GM18870 (cell line): ENCODE results near the gene CUL9.

Experiments
- ATAC-seq: cut with Tn5 transposase; IDR thresholded peaks from one replicate; pipeline ENCODE4 v1.9.1; 2021; ENCODE audit warnings: moderate library complexity; ENCODE audit not compliant: unreplicated experiment

The CUL9 gene

DNA sequence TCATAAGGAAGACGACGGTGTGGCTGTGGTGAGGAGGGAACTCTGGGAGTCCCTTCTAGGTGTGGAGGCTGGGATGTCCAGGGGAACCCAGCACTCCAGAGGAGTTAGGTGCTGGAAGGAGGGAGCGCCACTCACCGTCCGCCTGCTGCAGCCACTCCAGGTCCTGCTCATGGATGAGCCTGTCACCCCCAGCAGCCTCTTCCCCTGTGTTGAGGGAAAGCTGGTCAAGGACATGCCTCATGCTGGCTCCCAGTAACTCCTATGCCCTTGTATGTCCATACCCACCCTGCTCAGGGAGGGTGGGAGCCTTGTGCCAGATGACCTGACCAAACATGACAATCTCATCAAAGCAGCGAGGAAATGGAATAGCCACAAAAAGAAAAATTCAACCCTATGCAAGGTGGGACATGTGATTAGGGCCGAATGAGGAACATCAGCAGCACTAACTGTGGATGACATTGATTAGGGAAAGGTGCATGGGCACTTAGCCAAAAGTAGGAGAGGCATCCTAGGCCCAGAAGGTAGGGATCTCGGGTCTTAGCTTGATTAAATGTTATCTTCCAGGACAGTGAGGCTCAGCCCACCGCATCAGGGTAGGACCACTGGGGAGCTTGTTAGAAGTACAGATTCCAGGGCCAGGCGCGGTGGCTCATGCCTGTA is 44.3 kb downstream of the CUL9 start:
- ATAC-seq, result no peak

DNA sequence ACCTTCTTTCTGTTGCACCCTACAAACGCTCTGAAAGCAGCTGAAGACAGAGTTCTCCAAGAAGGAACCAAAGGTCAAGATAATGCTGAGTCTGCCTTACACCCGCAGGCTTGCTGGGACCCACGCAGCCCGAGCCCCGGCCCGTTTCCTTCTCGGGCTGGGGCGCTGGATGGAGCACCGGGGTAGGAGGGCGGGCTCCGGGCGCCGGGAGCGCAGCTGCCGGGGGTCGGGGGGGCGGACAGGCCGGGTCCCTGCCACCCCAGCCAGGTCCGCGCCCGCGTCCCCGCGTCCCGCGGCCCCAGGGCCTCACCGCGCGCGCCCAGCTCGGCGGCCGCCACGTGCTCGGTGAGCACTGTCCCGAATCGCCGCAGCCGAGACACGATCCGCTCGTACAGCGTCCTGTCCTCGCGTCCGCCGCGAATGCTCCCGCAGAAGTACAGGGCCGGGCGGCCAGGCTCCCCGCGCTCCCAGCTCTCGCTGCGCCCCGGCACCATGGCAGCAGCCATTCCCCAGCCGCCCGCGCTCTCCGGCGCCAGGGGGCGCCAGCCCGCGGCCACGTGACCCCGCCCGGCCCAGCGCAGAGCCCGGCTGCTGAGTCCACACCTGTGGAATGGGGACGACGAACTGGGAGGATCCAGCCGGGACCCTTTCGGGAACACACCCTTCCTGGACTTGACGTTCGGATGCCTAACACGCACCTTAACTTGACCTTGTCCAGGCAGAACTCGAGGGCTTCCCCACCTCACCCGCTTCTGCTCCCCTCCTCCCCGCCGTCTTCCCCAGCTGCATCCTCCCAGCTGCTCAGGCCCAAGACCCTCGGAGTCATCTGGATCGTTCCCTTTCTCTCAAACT is 47.2 kb downstream of the CUL9 start, which contains the start of gene DNPH1:
DNPH1 (minus strand) TSS at position 531 of the 852 bp plus-strand sequence; CDS start at position 506, 25 bp downstream.
- ATAC-seq, result peak; percentile 59

DNA sequence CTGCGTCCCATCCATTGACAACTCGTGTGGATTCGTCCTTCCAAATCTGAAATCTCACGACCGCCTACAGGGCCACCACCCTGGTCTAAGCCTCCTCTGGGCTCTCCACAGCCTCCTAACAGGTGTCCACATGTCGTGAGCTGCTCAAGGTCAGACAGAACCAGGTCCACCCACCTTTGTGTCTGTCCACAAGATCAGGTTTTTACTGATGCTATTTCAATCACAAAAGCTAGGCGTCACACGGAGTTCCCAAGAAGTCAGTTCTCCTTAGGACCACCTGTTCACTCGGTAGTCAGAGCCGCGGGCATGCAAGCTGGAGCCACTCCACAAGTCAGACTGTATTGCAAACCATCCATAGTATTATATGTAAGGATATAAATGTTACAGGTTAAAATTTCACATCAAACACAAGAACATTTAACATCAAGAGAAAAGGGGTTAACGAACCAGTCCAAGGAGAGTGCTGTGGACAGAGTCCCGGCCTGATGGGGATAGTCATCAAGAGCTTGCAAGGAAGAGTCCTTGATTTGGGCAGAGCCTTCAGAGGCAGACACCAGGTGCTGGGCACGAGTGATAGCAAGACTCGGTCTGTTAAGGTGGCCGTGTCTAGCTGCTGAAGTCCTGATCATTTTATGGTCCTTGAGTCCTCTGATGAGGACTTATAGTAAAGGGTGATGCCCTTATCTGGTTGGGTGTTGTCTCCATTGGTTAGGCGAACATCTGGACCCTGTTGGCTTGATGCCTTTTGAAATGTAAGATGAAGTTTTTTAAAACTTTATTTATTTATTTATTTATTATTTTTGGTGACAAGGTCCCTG is 48.0 kb downstream of the CUL9 start:
- no peak for ATAC-seq

DNA sequence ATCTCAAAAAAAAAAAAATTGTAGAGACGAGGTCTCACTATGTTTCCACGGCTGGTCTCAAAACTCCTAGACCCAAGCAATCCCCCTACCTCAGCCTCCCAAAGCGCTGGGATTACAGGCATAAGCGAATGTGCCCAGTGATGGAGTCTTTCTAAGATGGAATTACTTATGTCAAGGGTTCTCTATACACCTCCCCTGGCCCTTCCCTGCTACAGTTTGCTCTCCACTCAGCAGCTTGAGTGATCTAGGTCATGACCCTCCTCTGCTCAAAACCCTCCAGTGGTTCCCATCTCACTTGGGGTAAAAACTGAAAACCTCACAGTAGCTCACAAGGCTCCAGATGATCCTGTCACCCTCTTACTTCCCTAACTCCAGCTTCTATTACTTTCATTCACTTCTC is 49.1 kb downstream of the CUL9 start:
- no peak for ATAC-seq

DNA sequence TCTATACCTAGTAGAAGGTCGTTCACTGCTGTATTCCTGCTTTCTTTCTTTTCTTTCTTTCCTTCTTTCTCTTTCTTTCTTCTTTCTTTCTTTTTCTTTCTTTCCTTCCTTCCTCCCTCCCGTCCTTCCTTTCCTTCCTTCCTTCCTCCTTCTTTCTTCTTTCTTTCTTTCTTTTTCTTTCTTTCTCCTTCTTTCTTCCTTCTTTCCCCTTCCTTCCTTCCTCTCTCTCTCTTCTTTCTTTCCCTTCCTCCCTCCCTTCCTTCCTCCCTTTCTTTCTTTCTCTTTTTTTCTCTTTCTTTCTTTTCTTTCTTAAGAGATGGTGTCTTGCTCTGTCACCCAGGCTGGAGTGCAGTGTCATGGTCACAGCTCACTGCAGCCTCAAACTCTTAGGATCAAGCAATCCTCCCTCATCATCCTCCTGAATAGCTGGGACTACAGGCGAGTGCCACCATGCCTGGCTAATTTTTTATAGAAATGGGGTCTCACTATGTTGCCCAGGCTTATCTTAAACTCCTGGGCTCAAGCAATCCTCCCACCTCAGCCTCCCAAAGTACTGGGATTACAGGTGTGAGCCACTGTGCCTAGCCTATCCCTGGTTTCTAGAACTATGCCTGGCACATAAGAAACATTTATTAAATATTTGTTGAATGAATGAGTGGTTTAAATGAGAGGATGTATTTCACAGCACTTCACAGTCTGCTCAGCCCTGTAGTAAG is 49.9 kb downstream of the CUL9 start:
- ATAC-seq, result no peak

DNA sequence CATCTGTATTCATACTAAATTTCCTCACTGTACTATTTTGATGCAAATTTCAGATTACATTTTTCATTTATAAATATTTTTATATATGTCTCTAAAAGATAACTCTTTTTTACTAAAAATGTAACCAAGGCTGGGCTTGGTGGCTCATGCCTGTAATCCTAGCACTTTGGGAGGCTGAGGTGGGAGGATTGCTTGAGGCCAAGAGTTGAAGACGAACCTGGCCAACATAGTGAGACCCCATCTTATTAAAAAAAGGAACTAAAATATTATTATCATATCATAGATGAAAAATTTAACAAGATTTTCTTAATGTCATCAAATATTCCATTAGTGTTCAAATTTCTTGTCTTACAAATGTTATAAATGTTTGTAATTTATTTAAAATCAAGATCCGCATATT is 53.8 kb downstream of the CUL9 start:
- no peak for ATAC-seq

DNA sequence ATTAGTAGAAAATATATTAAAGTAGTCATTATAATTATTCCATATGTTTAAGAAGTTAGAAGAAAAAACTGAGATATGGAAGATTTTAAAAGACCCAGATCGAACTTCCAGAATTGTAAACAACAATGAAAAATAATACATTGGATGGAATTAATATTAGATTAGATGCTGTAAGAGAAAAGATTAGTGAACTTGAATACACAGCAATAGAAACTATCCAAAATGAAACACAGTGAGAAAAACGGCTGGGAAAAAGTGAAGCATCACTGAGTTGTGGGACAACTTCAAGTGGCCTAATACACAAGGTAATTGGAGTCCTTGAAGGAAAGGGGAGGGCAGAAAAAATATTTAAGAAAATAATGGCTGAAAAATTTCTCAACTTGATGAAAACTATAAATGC is 57.1 kb downstream of the CUL9 start:
- no peak for ATAC-seq

DNA sequence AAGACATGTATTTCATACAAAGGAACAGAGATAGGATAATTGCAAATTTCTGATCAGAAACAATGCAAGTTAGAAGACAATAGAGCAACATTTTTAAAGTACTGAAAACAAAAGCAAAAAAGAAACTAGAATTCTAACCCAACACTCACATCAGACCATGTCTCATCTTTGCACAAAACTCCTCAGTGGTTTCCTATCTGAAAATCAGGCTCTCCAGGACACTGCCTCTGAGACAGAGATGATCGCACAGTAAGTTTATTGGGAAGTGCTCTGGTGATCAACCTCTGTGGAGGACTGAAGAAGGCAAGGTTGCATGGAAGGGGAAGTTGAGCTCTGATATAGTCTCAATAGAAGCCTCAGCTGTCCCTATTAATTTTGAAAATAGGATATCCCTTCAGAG is 59.0 kb downstream of the CUL9 start:
- ATAC-seq, result no peak

DNA sequence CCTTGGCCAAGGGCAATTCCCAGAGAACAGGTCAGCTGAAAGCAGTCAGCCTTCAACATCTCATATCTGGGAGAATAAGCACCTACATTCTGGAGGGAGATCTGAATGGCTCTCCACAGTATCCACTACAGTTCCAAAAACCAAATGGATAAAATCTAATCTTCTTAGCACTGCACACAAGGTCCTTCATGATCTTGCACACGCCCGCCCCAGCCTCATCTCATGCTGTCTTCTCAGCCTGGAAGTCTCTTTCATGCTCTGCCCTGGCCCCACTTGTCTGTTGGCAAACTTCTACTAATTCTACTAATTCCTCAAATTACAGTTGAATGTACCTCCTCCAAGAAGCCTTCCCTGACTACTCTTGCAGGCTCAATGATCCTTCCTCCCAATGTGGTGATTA is 59.5 kb downstream of the CUL9 start:
- no peak for ATAC-seq

DNA sequence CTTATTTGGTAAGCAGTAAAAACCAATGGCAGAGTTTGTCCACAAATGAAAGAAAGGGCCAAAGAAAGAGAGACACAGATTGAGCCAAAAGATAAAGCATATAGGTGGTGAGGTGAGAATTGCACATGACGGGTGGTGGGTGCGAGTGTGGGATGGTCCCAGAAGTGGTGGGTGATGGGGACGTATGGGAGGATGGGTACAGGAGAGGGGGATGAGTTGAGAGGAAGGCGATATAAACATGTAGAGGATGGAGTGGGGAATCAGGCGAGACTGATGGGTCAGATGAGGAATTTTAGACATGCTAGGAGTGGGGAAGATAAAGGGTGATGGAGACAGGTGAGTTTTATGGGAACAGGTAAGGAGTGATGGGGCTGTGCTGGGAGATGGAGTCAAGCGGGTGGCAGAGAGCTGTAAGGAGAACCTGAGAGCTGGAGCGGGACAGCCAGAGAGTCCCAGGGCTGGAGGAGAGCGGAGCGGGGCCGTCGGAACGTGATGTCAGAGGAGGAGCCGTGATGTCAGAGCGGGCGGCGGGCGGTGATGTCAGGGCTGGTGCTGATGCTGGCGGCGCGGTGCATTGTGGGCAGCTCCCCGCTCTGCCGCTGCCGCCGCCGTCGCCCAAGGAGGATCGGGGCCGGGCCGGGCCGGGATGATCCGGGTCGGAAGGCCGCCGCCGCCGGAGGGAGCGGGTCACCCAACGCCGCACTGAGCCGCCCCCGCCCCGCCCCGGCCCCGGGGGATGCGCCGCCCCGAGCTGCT is 61.1 kb downstream of the CUL9 start, which contains the start of gene TTBK1:
TTBK1 (plus strand) TSS at position 574 of the 756 bp plus-strand sequence. CDS start 3,180 bp downstream, outside the sequence.
- ATAC-seq, result no peak

DNA sequence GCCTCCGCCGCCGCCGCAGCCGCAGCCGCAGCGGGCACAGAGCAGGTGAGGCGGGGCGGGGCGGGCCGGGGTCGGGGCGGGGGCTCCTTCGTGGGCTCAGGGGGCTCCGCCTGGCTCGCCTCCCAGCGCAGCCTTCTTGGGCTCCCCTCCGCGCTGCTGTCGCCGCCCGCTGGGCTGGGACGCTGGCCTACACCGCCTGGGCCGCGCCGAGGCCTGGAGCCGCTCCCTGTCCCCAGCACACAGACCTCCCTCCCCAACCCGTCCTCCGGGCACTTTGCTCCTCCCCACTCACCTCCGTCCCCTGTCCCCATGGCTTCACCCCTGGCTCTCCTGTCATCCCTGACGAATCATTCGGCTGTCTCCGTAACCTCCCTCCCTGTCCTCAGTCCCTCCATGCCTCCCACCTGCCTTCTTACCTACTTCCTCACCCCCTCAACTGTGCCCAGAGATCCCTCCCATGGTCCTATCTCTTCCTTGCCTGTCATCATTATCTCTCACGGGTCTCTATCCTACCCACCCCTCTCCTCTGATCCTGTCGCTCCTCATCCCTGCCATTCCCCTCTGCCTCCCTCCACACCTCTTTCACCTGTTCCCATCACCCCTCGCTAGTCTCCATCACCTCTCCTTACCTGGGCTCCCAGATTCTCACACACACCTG is 61.8 kb downstream of the CUL9 start:
- ATAC-seq, result no peak

DNA sequence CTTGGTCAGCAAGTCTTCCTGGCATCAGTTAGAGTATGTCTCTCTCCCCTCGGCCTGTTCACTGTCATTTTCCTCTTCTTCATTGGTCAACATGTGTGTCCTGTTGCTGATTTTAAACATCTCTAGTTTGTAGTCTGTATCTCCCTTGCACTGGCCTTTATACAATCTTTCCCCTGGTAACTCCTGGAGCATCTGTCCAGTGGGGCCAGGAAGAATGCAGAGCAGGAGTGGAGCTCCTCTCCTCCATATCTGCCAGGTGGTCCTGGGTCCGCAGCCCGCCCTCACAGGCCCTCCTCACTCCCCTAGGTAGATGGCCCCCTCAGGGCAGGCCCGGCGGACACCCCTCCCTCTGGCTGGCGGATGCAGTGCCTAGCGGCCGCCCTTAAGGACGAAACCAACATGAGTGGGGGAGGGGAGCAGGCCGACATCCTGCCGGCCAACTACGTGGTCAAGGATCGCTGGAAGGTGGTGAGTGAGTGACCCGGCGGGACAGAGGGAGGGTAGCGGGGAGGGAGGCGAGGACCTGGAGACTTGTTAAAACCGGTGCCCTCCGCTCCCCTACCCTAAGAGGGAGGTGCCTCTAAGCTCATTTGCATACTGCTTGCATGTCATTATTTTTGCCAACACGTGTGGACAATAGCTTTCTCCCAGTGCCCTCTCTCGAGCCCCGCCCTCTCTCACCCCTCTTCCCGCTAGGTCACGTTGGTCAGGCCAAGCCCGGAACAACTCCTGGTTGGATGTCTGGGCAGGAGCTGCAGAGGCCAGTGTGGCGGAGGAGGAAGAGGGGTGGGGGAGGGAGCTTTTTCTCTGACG is 64.5 kb downstream of the CUL9 start:
- ATAC-seq, result no peak

DNA sequence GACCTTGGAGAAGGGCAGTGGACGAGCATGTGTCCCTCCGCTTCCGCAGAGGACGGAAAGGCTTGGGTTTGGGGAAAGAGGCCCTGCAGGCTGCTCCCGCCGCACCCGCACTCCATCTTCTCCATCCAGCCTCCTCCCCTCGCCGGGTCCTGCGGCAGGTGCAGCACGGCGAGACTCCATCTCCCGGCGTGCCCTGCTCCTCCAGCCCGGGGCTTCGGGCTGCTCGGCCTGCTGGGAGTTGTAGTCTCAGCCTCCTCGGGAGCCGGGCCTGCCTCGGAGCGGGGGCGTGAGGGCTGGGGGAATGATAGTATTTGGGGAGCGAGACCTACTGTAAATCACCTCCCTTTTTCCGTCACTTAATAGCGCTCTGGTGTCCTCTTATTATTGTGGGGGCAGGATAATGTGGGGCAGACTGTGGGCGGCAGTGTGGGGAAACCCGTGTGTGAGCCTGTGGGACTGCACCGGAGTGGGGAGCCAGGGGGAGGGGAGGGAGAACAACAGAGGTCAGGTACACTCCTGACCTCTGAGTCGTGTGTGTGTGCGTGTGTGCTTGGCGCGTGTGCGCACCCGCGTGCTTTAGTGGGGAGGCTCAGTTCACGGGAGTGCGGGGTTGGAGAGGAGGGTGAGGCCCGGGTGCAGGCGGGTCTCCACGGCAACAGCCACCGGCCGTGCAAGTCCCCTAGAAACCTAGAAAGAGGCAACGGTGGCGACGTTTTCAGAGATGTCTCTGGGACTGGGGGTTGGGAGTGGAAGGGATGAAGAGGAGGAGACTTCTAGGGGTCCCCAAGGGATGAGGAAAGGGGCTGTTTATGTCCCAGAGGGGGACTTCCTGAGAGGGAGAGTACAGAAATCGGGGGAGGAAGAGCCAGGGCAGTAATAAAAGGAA is 65.4 kb downstream of the CUL9 start:
- no peak for ATAC-seq

DNA sequence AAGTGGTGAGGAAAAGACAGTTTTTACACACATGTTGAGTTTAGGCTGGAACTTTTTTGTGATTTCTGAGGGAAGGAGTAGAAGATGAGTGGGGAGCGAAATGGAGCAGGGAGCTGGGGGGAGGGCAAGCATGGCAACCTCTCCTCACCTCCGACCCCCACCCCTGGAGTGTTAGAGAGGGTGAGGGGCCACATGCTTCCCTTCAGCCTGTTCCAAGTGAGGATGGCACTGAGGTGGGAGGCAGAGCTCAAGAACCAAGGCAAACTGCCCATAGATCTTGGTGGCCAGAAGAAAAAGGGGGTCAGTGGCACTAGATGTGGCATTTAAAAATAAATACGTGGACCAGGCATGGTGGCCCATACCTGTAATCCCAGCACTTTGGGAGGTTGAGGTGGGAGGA is 66.1 kb downstream of the CUL9 start:
- no peak for ATAC-seq

DNA sequence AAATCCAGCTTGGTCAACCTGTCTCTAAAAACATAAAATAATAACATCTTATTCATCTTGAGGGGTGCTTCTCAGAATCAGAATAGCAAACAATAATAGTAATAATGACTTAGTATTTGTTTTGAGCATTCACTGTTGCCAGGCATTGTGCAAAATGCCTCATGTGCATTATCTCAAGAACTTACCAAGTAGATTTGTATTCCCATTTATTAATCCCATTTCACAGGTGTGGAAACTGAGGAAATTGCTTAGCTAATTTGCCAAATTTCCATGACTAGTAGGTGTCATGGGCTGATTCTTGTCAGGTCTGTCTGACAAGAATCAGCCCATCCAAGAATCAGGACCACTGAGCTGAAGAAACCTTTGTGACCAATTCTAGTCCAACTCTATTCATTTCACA is 66.8 kb downstream of the CUL9 start:
- ATAC-seq, result no peak

DNA sequence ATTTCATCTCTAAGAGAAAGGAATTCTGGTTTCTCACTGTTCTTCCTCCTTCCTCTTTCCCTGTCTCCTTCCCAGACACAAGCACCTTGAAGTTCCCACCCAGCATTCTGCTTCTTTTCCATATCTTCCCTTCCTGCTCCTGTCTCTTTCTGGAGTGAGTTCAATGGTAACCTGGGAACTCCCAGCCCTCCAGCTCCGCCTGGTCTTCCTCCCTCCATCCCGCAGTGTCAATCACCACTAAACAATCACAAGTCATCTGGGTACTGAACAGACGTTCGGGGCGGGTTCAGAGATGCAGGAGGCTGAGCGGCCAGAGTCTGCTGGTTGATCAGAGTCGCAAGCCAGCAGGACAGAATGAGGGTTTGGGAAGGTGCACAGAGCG is 69.0 kb downstream of the CUL9 start:
- ATAC-seq, result no peak

DNA sequence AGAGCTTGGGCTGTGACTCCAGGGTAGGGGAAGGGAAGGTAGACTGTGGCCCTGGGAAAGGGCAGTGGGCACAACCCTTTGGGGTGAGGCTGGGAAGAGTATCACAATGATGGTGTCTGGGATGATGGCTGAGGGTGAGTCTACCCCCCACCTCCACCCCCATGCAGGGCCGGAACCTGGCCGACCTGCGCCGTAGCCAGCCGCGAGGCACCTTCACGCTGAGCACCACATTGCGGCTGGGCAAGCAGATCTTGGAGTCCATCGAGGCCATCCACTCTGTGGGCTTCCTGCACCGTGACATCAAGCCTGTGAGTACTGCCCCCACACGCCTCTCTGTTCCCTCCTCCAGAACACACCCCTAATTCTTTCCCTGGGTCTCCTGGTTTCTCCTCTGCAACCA is 71.4 kb downstream of the CUL9 start:
- ATAC-seq, result no peak
